A549 (cell line): ENCODE data around the gene CCDC102B.

ENCODE experiments used
- CBX2 ChIP-seq: fragments of 200-600 bp; sonication (generic); IDR thresholded peaks from 2 replicates; pipeline ENCODE4 v1.6.1; 2016; ENCODE audit warnings: low read depth, mild to moderate bottlenecking, borderline replicate concordance
- EP300 ChIP-seq, 2 experiments: fragments of >200 bp; sonication (Bioruptor Twin); formaldehyde crosslinking; IDR thresholded peaks; 2 replicates in 1 of 2; 3 replicates in 1 of 2; pipeline ENCODE4 v1.6.1; 2016 to 2017
- HDAC2 ChIP-seq: fragments of 200-600 bp; sonication (generic); IDR thresholded peaks from 2 replicates; pipeline ENCODE4 v1.6.1; 2016
- JUN ChIP-seq, 2 experiments: fragments of >200 bp; sonication (Bioruptor Twin); formaldehyde crosslinking; IDR thresholded peaks; 2 replicates in 1 of 2; 3 replicates in 1 of 2; pipeline ENCODE4 v1.6.1; 2016 to 2017
- KDM5A ChIP-seq: fragments of 200-600 bp; sonication (generic); IDR thresholded peaks from 2 replicates; pipeline ENCODE4 v1.6.1; 2016; ENCODE audit warnings: antibody characterized with exemption, mild to moderate bottlenecking
- PHF8 ChIP-seq: fragments of 200-600 bp; sonication (generic); IDR thresholded peaks from 2 replicates; pipeline ENCODE4 v1.6.1; 2016; ENCODE audit warnings: low read depth, mild to moderate bottlenecking, antibody characterized with exemption, moderate library complexity, borderline replicate concordance
- POLR2A ChIP-seq: IDR thresholded peaks from 2 replicates; pipeline ENCODE4 v1.6.1; 2012; ENCODE audit warnings: mild to moderate bottlenecking, low read length
- RCOR1 ChIP-seq: fragments of 150-350 bp; IDR thresholded peaks from 2 replicates; pipeline ENCODE4 v1.6.1; 2014; ENCODE audit warnings: antibody characterized with exemption, low read length, low read depth
- ZFP36 ChIP-seq: fragments of 450-650 bp; IDR thresholded peaks from 2 replicates; pipeline ENCODE4 v1.6.1; 2014; ENCODE audit warnings: borderline replicate concordance; ENCODE audit not compliant: partially characterized antibody
- ZNF302 ChIP-seq: fragments of 250-450 bp; sonication (Bioruptor Pico); IDR thresholded peaks from 2 replicates; pipeline ENCODE4 v1.9.0; 2021; ENCODE audit warnings: inconsistent platforms, mild to moderate bottlenecking, moderate library complexity
- TF ChIP-seq, protein P1 (sequence below): fragments of 150-350 bp; IDR thresholded peaks from 2 replicates; pipeline ENCODE4 v1.6.1; 2014; ENCODE audit warnings: low read depth, mild to moderate bottlenecking, low read length
- TF ChIP-seq, protein P2 (sequence below): fragments of >200 bp; sonication (Bioruptor Twin); formaldehyde crosslinking; IDR thresholded peaks from 3 replicates; pipeline ENCODE4 v1.5.1; 2016
- TF ChIP-seq, protein P3 (sequence below): fragments of 200-600 bp; sonication (generic); IDR thresholded peaks from 2 replicates; pipeline ENCODE4 v1.6.1; 2016; ENCODE audit warnings: antibody characterized with exemption, mild to moderate bottlenecking, moderate library complexity
- TF ChIP-seq, protein P4 (sequence below): IDR thresholded peaks from 2 replicates; pipeline ENCODE4 v1.6.1; 2012

DNA sequence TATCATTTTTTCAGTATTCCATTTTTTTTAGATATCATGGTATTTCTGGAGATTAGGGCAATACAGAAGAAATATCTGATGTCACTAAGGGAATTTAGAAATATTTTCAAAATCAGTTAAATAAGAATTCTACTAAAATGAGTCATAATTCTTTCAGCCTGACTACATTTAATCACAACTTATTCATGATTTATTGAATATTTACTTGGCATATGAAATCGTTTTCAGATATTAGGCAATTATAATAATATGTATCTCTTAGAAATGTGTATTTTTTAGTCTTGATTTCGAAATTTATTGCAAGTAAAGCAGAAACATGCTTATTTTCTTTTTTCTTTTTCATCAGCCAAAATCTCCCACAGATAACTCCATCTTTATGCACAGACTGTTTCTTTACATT lies 142.2 kb downstream of the CCDC102B start:
- no peak for TF ChIP-seq HDAC2
- no peak for TF ChIP-seq POLR2A
- TF ChIP-seq, protein P1, sequence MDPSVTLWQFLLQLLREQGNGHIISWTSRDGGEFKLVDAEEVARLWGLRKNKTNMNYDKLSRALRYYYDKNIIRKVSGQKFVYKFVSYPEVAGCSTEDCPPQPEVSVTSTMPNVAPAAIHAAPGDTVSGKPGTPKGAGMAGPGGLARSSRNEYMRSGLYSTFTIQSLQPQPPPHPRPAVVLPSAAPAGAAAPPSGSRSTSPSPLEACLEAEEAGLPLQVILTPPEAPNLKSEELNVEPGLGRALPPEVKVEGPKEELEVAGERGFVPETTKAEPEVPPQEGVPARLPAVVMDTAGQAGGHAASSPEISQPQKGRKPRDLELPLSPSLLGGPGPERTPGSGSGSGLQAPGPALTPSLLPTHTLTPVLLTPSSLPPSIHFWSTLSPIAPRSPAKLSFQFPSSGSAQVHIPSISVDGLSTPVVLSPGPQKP, result no peak
- no peak for TF ChIP-seq ZNF302
- TF ChIP-seq ZFP36, result no peak
- TF ChIP-seq RCOR1, result no peak
- TF ChIP-seq JUN (IDR thresholded peaks at IDR 0.05), result no peak
- no peak for TF ChIP-seq KDM5A
- TF ChIP-seq, protein P2, sequence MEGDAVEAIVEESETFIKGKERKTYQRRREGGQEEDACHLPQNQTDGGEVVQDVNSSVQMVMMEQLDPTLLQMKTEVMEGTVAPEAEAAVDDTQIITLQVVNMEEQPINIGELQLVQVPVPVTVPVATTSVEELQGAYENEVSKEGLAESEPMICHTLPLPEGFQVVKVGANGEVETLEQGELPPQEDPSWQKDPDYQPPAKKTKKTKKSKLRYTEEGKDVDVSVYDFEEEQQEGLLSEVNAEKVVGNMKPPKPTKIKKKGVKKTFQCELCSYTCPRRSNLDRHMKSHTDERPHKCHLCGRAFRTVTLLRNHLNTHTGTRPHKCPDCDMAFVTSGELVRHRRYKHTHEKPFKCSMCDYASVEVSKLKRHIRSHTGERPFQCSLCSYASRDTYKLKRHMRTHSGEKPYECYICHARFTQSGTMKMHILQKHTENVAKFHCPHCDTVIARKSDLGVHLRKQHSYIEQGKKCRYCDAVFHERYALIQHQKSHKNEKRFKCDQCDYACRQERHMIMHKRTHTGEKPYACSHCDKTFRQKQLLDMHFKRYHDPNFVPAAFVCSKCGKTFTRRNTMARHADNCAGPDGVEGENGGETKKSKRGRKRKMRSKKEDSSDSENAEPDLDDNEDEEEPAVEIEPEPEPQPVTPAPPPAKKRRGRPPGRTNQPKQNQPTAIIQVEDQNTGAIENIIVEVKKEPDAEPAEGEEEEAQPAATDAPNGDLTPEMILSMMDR, result no peak
- TF ChIP-seq EP300 (IDR thresholded peaks at IDR 0.05), result no peak
- no peak for TF ChIP-seq CBX2
- TF ChIP-seq PHF8, result no peak
- TF ChIP-seq, protein P3, sequence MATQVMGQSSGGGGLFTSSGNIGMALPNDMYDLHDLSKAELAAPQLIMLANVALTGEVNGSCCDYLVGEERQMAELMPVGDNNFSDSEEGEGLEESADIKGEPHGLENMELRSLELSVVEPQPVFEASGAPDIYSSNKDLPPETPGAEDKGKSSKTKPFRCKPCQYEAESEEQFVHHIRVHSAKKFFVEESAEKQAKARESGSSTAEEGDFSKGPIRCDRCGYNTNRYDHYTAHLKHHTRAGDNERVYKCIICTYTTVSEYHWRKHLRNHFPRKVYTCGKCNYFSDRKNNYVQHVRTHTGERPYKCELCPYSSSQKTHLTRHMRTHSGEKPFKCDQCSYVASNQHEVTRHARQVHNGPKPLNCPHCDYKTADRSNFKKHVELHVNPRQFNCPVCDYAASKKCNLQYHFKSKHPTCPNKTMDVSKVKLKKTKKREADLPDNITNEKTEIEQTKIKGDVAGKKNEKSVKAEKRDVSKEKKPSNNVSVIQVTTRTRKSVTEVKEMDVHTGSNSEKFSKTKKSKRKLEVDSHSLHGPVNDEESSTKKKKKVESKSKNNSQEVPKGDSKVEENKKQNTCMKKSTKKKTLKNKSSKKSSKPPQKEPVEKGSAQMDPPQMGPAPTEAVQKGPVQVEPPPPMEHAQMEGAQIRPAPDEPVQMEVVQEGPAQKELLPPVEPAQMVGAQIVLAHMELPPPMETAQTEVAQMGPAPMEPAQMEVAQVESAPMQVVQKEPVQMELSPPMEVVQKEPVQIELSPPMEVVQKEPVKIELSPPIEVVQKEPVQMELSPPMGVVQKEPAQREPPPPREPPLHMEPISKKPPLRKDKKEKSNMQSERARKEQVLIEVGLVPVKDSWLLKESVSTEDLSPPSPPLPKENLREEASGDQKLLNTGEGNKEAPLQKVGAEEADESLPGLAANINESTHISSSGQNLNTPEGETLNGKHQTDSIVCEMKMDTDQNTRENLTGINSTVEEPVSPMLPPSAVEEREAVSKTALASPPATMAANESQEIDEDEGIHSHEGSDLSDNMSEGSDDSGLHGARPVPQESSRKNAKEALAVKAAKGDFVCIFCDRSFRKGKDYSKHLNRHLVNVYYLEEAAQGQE, result no peak
- TF ChIP-seq, protein P4, sequence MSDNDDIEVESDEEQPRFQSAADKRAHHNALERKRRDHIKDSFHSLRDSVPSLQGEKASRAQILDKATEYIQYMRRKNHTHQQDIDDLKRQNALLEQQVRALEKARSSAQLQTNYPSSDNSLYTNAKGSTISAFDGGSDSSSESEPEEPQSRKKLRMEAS, result no peak
